Hematopoietic multipotent progenitor cell treated with erythropoietin and hydrocortisone succinate and interleukin-3 and kit ligand, for 4 days (in vitro differentiated cells): ENCODE data around the gene OR52E6.
A peak's percentile ranks its signal among the peaks of the same experiment; 100 is the strongest.

Source experiments
- DNase-seq: peaks from one replicate; pipeline ENCODE4 v3.0.0-alpha.2; 2015

The OR52E6 gene

GRCh38 chr11:5841797-5842196 lies at the start of gene OR52E6:
Gene OR52E6, minus strand, starts transcription at chr11:5841897. Its CDS starts 0 bp downstream, at chr11:5841897.
- no peak for DNase-seq

- peak; percentile 66 for DNase-seq
Observed at GRCh38 chr11:5891216-5891800, 49.6 kb upstream of the OR52E6 start.

GRCh38 chr11:5887661-5888060 lies 46.0 kb upstream of the OR52E6 start:
- DNase-seq, result no peak

- no peak for DNase-seq
Observed at GRCh38 chr11:5887172-5887571, 45.5 kb upstream of the OR52E6 start.

- no peak for DNase-seq
Observed at GRCh38 chr11:5881756-5882155, 40.1 kb upstream of the OR52E6 start.

- DNase-seq, result no peak
Observed at GRCh38 chr11:5880329-5880728, 38.6 kb upstream of the OR52E6 start, which contains the start of gene OR52E4. Gene OR52E4, plus strand, starts transcription at chr11:5880629. Its CDS starts 3,664 bp downstream, at chr11:5884293.

- no peak for DNase-seq
Observed at GRCh38 chr11:5878564-5878963, 36.9 kb upstream of the OR52E6 start.

GRCh38 chr11:5865826-5866225 lies 24.1 kb upstream of the OR52E6 start:
- no peak for DNase-seq

GRCh38 chr11:5857590-5857989 lies 15.9 kb upstream of the OR52E6 start, which contains the start of gene OR52E8:
Gene OR52E8, minus strand, starts transcription at chr11:5857690. Its CDS starts 0 bp downstream, at chr11:5857690.
- no peak for DNase-seq

- DNase-seq, result peak; percentile 26
Observed at GRCh38 chr11:5851002-5851401, 9.3 kb upstream of the OR52E6 start.

- DNase-seq, result peak; percentile 84
Observed at GRCh38 chr11:5847711-5848110, 6.0 kb upstream of the OR52E6 start.

GRCh38 chr11:5846701-5847100 lies 5.0 kb upstream of the OR52E6 start:
- peak; percentile 39 for DNase-seq

- DNase-seq, result no peak
Observed at GRCh38 chr11:5837695-5838094, 4.0 kb downstream of the OR52E6 start.

GRCh38 chr11:5833446-5833845 lies 8.3 kb downstream of the OR52E6 start:
- DNase-seq, result no peak

GRCh38 chr11:5831196-5831829 lies 10.4 kb downstream of the OR52E6 start:
- no peak for DNase-seq

- no peak for DNase-seq
Observed at GRCh38 chr11:5818245-5818886, 23.3 kb downstream of the OR52E6 start.

- DNase-seq, result peak; percentile 84
Observed at GRCh38 chr11:5815534-5815933, 26.2 kb downstream of the OR52E6 start.

- DNase-seq, result peak; percentile 93
Observed at GRCh38 chr11:5809905-5810795, 31.5 kb downstream of the OR52E6 start.

GRCh38 chr11:5809122-5809519 lies 32.6 kb downstream of the OR52E6 start:
- DNase-seq, result peak; percentile 54

- peak; percentile 92 for DNase-seq
Observed at GRCh38 chr11:5808500-5809121, 33.1 kb downstream of the OR52E6 start, which contains the start of gene OR52N2. Gene OR52N2, plus strand, starts transcription at chr11:5808924. Its CDS starts 11,412 bp downstream, at chr11:5820336.

GRCh38 chr11:5807580-5807979 lies 34.1 kb downstream of the OR52E6 start:
- DNase-seq, result peak; percentile 49

GRCh38 chr11:5803982-5804381 lies 37.7 kb downstream of the OR52E6 start:
- no peak for DNase-seq
